Activated CD4-positive, alpha-beta T cell treated with anti-CD3 and anti-CD28 coated beads for 36 hours (primary cell): ENCODE data around the gene CSNK1G2. TPM values are rescaled to one million over a fixed set of nuclear protein-coding genes. Genes with fewer than 3 reads are reported as not detected.

Source experiments
- ATAC-seq: fragments of 200-7000 bp; cut with Tn5 transposase; one replicate; pipeline ENCODE4 v1.10.0; 2021; ENCODE audit warnings: mild to moderate bottlenecking, moderate library complexity
- CTCF ChIA-PET: fragments of 350-600 bp; sonication (Branson Sonifier 250); formaldehyde crosslinking; loops from one replicate; lab custom pipeline; 2021; ENCODE audit warnings: antibody characterized with exemption; lab: Charles Lee
- POLR2A ChIA-PET: fragments of 350-600 bp; sonication (Branson Sonifier 250); formaldehyde crosslinking; loops from one replicate; lab custom pipeline; 2021; ENCODE audit warnings: antibody characterized with exemption, inconsistent platforms; lab: Charles Lee
- DNase-seq: peaks from one replicate; pipeline ENCODE4 v3.0.0-alpha.2; 2020
- H3K27ac Mint-ChIP-seq: one replicate; pipeline ENCODE4 v1.8.0; 2021; ENCODE audit warnings: mixed read lengths
- H3K27me3 Mint-ChIP-seq: one replicate; pipeline ENCODE4 v1.8.0; 2021; ENCODE audit warnings: mixed read lengths
- H3K36me3 Mint-ChIP-seq: one replicate; pipeline ENCODE4 v1.8.0; 2021; ENCODE audit warnings: low read depth, mixed read lengths
- H3K4me1 Mint-ChIP-seq: one replicate; pipeline ENCODE4 v1.8.0; 2021; ENCODE audit warnings: mixed read lengths
- H3K4me3 Mint-ChIP-seq: one replicate; pipeline ENCODE4 v1.8.0; 2021; ENCODE audit warnings: mild to moderate bottlenecking, moderate library complexity, mixed read lengths
- H3K9me3 Mint-ChIP-seq: one replicate; pipeline ENCODE4 v1.8.0; 2021; ENCODE audit warnings: low read depth, mixed read lengths
- intact Hi-C, 2 experiments: fragments of 100-400 bp; cut with DNase I in 1 of 2; cut with micrococcal nuclease in 1 of 2; formaldehyde crosslinking; loops; one replicate each; pipeline versions ENCODE4 v1.14.2 to v1.15.1; 2022 to 2024; cut with DNase I, micrococcal nuclease
- total RNA-seq, 2 experiments: library from RNA; stranded (reverse); gene quantifications; one replicate each; pipeline ENCODE4 v1.2.3, GENCODE V29; 2021

CSNK1G2 gene
- total RNA-seq, 2 experiments from 2014 or later, result 56.0 to 78.1 TPM

- Mint-ChIP-seq H3K9me3 (peaks cover 8% of the 10 kb centered on the region), H3K36me3 (peaks cover 3% of the 10 kb centered on the region), H3K27me3 (peaks cover 2% of the 10 kb centered on the region), H3K4me3 (no peak overlapping the region), H3K4me1 (peaks cover 19% of the 10 kb centered on the region), H3K27ac (no peak overlapping the region)
- no peak for ATAC-seq
- intact Hi-C loops, result no loop called here
- no peak for DNase-seq
- POLR2A ChIA-PET, result interaction anchor here (0.6 kb wide), 1 partner anchor 38 kb away, joined by 3 read pairs; no protein-coding TSS in a partner anchor
- CTCF ChIA-PET, result interaction anchor here (0.6 to 1.4 kb wide), 5 partner anchors 9 to 164 kb away, joined by 3 read pairs; no protein-coding TSS in a partner anchor
Measured at GRCh38 chr19:1933244-1933643, 7.7 kb upstream of the CSNK1G2 start.

- peaks cover 8% of the 10 kb centered on the region for H3K9me3 Mint-ChIP-seq
- ATAC-seq (no peak), DNase-seq (no peak)
- no peak overlapping the region for H3K27ac Mint-ChIP-seq
- peaks cover 3% of the 10 kb centered on the region for H3K36me3 Mint-ChIP-seq
- peaks cover 2% of the 10 kb centered on the region for H3K27me3 Mint-ChIP-seq
- peaks cover 17% of the 10 kb centered on the region for H3K4me1 Mint-ChIP-seq
- ChIA-PET POLR2A (no interaction called here), CTCF (interaction anchor here (0.6 kb wide), 1 partner anchor 24 kb away, joined by 3 read pairs; no protein-coding TSS in a partner anchor)
- intact Hi-C loops, result no loop called here
- H3K4me3 Mint-ChIP-seq, result no peak overlapping the region
Measured at GRCh38 chr19:1933942-1934341, 7.0 kb upstream of the CSNK1G2 start.

DNA sequence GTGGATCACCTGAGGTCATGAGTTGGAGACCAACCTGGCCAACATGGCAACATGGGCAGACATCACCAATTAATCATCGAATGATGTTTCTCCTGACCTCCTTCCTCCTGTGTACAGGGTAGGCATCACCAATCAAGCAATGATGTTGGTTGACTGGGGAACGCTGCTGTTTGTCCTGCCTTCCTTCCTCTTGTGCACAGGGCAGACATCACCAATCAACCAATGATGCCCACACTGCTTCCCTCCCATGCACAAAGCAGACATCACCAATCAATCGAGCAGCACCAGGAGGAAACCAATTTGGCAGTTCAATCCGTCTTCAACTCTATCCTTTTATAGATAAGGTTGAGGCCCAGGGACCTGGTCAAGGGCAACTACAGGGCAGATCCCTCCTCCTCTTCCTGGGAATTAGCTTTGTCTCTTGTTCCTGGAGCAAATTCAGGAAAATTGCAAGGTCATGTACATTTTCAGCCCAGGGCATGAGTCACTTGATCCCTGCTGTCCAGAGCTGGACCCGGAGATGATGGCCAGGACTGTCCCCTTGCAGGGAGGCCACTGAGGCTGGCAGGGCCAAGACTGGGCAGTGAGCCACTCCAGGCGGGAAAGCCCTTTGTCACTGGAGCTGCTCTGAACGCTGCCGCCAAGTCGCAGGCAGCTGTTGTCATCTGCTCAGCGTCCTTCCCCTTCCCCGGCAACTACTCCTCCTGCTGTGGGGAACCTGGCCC lies 5.3 kb upstream of the CSNK1G2 start:
- H3K4me3 Mint-ChIP-seq, result no peak overlapping the region
- ChIA-PET POLR2A (no interaction called here), CTCF (interaction anchor here (0.5 to 0.6 kb wide), 2 partner anchors 150 to 461 kb away, joined by 3 to 4 read pairs; no protein-coding TSS in a partner anchor)
- peak; percentile 43 for DNase-seq
- peak; percentile 27 for ATAC-seq
- no peak overlapping the region for H3K27ac Mint-ChIP-seq
- H3K27me3 Mint-ChIP-seq, result no peaks in the 10 kb centered on the region
- peaks cover 8% of the 10 kb centered on the region for H3K9me3 Mint-ChIP-seq
- H3K4me1 Mint-ChIP-seq, result peaks cover 15% of the 10 kb centered on the region
- intact Hi-C loops, result no loop called here
- H3K36me3 Mint-ChIP-seq, result peaks cover 3% of the 10 kb centered on the region

- H3K27ac Mint-ChIP-seq, result no peak overlapping the region
- H3K4me3 Mint-ChIP-seq, result no peak overlapping the region
- DNase-seq (no peak), ATAC-seq (no peak)
- POLR2A ChIA-PET, result no interaction called here
- H3K9me3 Mint-ChIP-seq, result peaks cover 8% of the 10 kb centered on the region
- no peaks in the 10 kb centered on the region for H3K27me3 Mint-ChIP-seq
- H3K36me3 Mint-ChIP-seq, result peaks cover 3% of the 10 kb centered on the region
- CTCF ChIA-PET, result interaction anchor here (0.6 kb wide), 1 partner anchor 460 kb away, joined by 3 read pairs; no protein-coding TSS in a partner anchor
- peaks cover 13% of the 10 kb centered on the region for H3K4me1 Mint-ChIP-seq
- intact Hi-C loops, result no loop called here
Measured at GRCh38 chr19:1936430-1936829, 4.5 kb upstream of the CSNK1G2 start.

DNA sequence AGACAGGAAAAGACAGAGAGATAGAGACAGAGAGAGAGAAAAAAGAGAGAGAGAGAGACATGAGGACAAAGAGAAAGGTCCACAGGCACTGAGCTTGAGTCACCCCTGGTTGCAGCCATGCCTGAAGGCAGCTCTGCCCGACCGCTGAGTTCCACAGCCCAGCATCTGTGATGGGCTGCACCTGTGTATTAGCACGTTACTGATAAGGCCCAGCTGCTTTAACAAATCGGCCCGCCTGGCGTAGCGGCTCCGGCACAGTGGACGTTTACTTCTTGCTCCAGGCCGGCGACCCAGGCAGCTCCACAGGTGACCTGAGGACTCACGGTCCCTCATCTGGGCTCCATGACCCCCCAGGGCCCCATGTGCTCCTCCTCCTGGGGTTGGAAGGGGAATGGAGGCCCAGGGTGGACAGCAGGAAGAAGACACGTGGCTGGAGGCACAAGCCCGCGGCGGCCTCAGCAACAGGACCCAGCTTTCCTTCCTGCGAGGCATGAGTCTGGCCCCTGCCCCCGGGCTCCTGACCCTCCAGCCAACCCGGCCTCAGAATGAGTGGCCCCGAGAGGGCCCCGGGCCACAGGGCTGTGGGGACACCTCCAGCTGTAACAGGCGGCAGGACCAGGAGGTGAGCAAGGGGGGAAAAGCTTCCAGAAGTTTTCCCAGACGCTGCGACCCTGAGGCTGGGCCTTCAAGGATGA lies 3.9 kb upstream of the CSNK1G2 start:
- Mint-ChIP-seq H3K27ac (no peak overlapping the region), H3K36me3 (peaks cover 3% of the 10 kb centered on the region), H3K9me3 (peaks cover 3% of the 10 kb centered on the region), H3K4me1 (peaks cover 13% of the 10 kb centered on the region), H3K4me3 (no peak overlapping the region), H3K27me3 (no peaks in the 10 kb centered on the region)
- no peak for DNase-seq
- intact Hi-C loops, result no loop called here
- CTCF ChIA-PET, result interaction anchor here (0.7 kb wide), 1 partner anchor 135 kb away, joined by 4 read pairs; no protein-coding TSS in a partner anchor
- POLR2A ChIA-PET, result no interaction called here
- ATAC-seq, result no peak

- POLR2A ChIA-PET, result interaction anchor here (0.6 kb wide), 1 partner anchor 15 kb away, joined by 4 read pairs; no protein-coding TSS in a partner anchor
- H3K27me3 Mint-ChIP-seq, result no peaks in the 10 kb centered on the region
- peaks cover 17% of the 10 kb centered on the region for H3K4me1 Mint-ChIP-seq
- H3K36me3 Mint-ChIP-seq, result peaks cover 5% of the 10 kb centered on the region
- ATAC-seq (no peak), DNase-seq (no peak)
- CTCF ChIA-PET, result no interaction called here
- intact Hi-C loops, result no loop called here
- H3K27ac Mint-ChIP-seq, result no peak overlapping the region
- peaks cover 3% of the 10 kb centered on the region for H3K9me3 Mint-ChIP-seq
- H3K4me3 Mint-ChIP-seq, result no peak overlapping the region
Measured at GRCh38 chr19:1938071-1938470, 2.9 kb upstream of the CSNK1G2 start.

GRCh38 chr19:1942078-1942933 lies 1.3 kb downstream of the CSNK1G2 start:
- DNase-seq, result peak; percentile 85
- Mint-ChIP-seq H3K4me1 (peaks cover 30% of the 10 kb centered on the region), H3K27me3 (no peaks in the 10 kb centered on the region), H3K4me3 (peak overlapping the region; percentile 93), H3K36me3 (peaks cover 5% of the 10 kb centered on the region), H3K9me3 (no peaks in the 10 kb centered on the region), H3K27ac (peak overlapping the region; percentile 88)
- peak; percentile 50 for ATAC-seq
- ChIA-PET CTCF (no interaction called here), POLR2A (no interaction called here)
- intact Hi-C loops, result loop anchor here in 1 of 2 experiments (1.0 to 2.0 kb wide), 3 partner anchors 72 to 842 kb away; partner anchors contain the start of genes BTBD2, IZUMO4, MOB3A and THOP1

- Mint-ChIP-seq H3K4me1 (peaks cover 30% of the 10 kb centered on the region), H3K27me3 (no peaks in the 10 kb centered on the region), H3K36me3 (peaks cover 5% of the 10 kb centered on the region), H3K27ac (peak overlapping the region; percentile 88), H3K4me3 (peak overlapping the region; percentile 93), H3K9me3 (no peaks in the 10 kb centered on the region)
- ATAC-seq (no peak), DNase-seq (no peak)
- intact Hi-C loops, result loop anchor here in 1 of 2 experiments (1.0 to 2.0 kb wide), 3 partner anchors 72 to 842 kb away; partner anchors contain the start of genes BTBD2, IZUMO4, MOB3A and THOP1
- POLR2A ChIA-PET, result no interaction called here
- CTCF ChIA-PET, result interaction anchor here (1.1 kb wide), 1 partner anchor 19 kb away, joined by 3 read pairs; no protein-coding TSS in a partner anchor
Measured at GRCh38 chr19:1942934-1943555, 2.1 kb downstream of the CSNK1G2 start.

GRCh38 chr19:1943661-1944087 lies 2.7 kb downstream of the CSNK1G2 start:
- peak overlapping the region; percentile 93 for H3K4me3 Mint-ChIP-seq
- ChIA-PET POLR2A (no interaction called here), CTCF (interaction anchor here (1.1 kb wide), 1 partner anchor 19 kb away, joined by 3 read pairs; no protein-coding TSS in a partner anchor)
- H3K27ac Mint-ChIP-seq, result peak overlapping the region; percentile 88
- peaks cover 34% of the 10 kb centered on the region for H3K4me1 Mint-ChIP-seq
- intact Hi-C loops, result loop anchor here in 1 of 2 experiments (2.0 kb wide), 2 partner anchors 71 to 841 kb away; partner anchors contain the start of genes BTBD2 and THOP1
- H3K27me3 Mint-ChIP-seq, result no peaks in the 10 kb centered on the region
- no peaks in the 10 kb centered on the region for H3K9me3 Mint-ChIP-seq
- peaks cover 5% of the 10 kb centered on the region for H3K36me3 Mint-ChIP-seq
- DNase-seq, result no peak
- no peak for ATAC-seq

DNA sequence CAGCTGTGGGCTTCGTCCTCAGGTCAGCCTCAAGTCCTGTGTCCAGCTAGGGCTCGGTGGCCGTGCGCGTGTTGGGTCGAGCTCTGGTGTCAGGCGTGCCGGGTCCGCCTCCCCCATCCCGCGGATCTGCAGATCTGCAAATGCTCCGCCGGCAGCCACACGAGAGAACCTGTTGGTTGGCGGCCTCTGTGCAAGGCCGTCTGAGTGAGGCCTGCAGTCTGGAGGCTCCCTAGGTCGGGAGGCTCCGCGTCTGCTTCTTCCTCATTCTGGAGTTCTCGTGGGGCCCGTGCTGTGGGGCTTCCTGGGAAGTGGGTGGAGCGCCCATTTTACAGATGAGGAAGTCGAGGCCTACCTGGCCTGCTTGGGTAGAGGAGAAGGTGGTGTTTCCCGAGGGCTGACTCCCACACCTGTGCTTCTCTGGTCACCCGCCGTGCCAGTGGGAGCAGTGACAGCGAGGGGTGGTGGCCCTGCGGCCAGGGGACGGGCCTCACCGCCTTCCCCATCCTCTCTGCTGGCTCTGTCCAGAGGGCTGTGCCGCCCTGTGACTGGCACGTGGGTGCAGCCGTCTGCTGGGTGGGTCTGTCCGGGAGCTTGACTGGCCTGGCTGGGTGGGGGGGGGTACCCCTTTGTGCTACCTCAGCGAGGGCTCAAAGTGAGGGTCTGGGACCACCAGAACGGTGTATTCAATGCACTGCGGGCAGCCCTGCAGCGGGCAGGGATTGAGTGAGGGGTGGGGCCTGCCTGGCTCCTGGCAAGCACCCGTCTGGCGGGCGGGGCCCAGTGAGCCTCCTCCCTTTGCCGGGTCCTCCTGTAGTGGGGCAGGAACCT lies 3.3 kb downstream of the CSNK1G2 start:
- intact Hi-C loops, result no loop called here

More for the DNA sequence above, 3.3 kb downstream of the CSNK1G2 start:
- Mint-ChIP-seq H3K4me3 (no peak overlapping the region), H3K9me3 (no peaks in the 10 kb centered on the region), H3K27me3 (no peaks in the 10 kb centered on the region), H3K4me1 (peaks cover 37% of the 10 kb centered on the region), H3K36me3 (peaks cover 5% of the 10 kb centered on the region), H3K27ac (no peak overlapping the region)
- DNase-seq (no peak), ATAC-seq (no peak)
- ChIA-PET POLR2A (no interaction called here), CTCF (interaction anchor here (1.1 kb wide), 1 partner anchor 18 kb away, joined by 3 read pairs; no protein-coding TSS in a partner anchor)
